WTC11 (cell line): ENCODE measurements around the gene FUCA1.

Source experiments
- AFF4 ChIP-seq: sonication (generic); formaldehyde crosslinking; IDR thresholded peaks from 2 replicates; pipeline ENCODE4 v1.8.1; 2023; ENCODE audit warnings: mild to moderate bottlenecking, missing genetic modification reagents, borderline replicate concordance
- CTCF ChIP-seq: fragments of 200-600 bp; IDR thresholded peaks from 2 replicates; pipeline ENCODE4 v1.8.0; 2022; ENCODE audit warnings: antibody characterized with exemption
- FOXP1 ChIP-seq: sonication (generic); formaldehyde crosslinking; IDR thresholded peaks from 2 replicates; pipeline ENCODE4 v1.8.0; 2022; ENCODE audit warnings: missing genetic modification reagents, mild to moderate bottlenecking, moderate library complexity, borderline replicate concordance
- IRF2 ChIP-seq: sonication (generic); formaldehyde crosslinking; IDR thresholded peaks from 2 replicates; pipeline ENCODE4 v1.8.0; 2022; ENCODE audit warnings: low read depth, missing genetic modification reagents, borderline replicate concordance
- NFE2L1 ChIP-seq: sonication (generic); formaldehyde crosslinking; IDR thresholded peaks from 2 replicates; pipeline ENCODE4 v1.8.1; 2023; ENCODE audit warnings: missing genetic modification reagents
- NR1H2 ChIP-seq: sonication (generic); formaldehyde crosslinking; IDR thresholded peaks from 2 replicates; pipeline ENCODE4 v1.9.0; 2021; ENCODE audit warnings: mild to moderate bottlenecking, moderate library complexity, missing genetic modification reagents
- OVOL2 ChIP-seq: fragments of 250-450 bp; sonication (Bioruptor Pico); IDR thresholded peaks from 2 replicates; pipeline ENCODE4 v1.9.0; 2021; ENCODE audit warnings: mild to moderate bottlenecking, borderline replicate concordance
- TP53 ChIP-seq: sonication (generic); formaldehyde crosslinking; IDR thresholded peaks from 2 replicates; pipeline ENCODE4 v1.8.1; 2023; ENCODE audit warnings: mild to moderate bottlenecking, missing genetic modification reagents
- ZNF121 ChIP-seq: sonication (generic); formaldehyde crosslinking; IDR thresholded peaks from 2 replicates; pipeline ENCODE4 v1.8.0; 2023; ENCODE audit warnings: missing genetic modification reagents
- ZNF317 ChIP-seq: sonication (generic); formaldehyde crosslinking; IDR thresholded peaks from 2 replicates; pipeline ENCODE4 v1.8.1; 2023; ENCODE audit warnings: low read depth, mild to moderate bottlenecking, moderate library complexity, missing genetic modification reagents, borderline replicate concordance

DNA sequence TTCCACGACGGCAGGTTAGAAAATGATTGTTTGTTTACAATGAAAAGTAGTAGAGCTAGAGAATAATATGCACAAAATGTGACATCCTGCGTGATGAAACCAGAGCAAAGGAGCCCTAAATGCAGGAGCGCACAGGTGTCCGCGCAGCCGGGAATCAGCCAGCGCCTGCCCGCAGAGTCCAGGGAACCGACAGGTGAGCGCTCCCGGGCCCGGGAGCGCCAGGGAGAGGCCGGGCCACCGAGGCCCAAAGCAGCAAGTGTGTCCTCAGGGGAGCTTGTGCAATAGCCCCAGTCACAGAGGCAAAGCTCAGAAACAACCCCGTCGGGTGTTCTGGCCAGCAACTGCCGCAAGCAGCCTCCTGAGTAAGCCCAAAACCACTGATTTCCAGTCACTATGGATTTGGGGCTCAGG is 66.7 kb downstream of the FUCA1 start:
- no peak for TF ChIP-seq AFF4
- no peak for TF ChIP-seq IRF2
- TF ChIP-seq TP53: no peak
- TF ChIP-seq CTCF: no peak
- no peak for TF ChIP-seq NR1H2 (CRISPR knock-in tag)
- no peak for TF ChIP-seq FOXP1 (CRISPR knock-in tag)
- no peak for TF ChIP-seq OVOL2 (CRISPR knock-in tag)
- no peak for TF ChIP-seq ZNF317
- TF ChIP-seq NFE2L1 (CRISPR knock-in tag): no peak
- no peak for TF ChIP-seq ZNF121 (CRISPR knock-in tag)
